GM23248 (cell line): ENCODE results near the gene RSPH3.

Experiments used
- EZH2 ChIP-seq: fragments of 200-600 bp; sonication (generic); IDR thresholded peaks from 2 replicates; pipeline ENCODE4 v1.6.1; 2018; ENCODE audit warnings: antibody characterized with exemption, mild to moderate bottlenecking; ENCODE audit not compliant: insufficient read depth, poor library complexity, severe bottlenecking
- EZH2phosphoT487 ChIP-seq: fragments of 200-600 bp; sonication (generic); IDR thresholded peaks from 2 replicates; pipeline ENCODE4 v1.6.1; 2018; ENCODE audit warnings: antibody characterized with exemption, moderate library complexity, mild to moderate bottlenecking, low read depth; ENCODE audit not compliant: insufficient read depth

GRCh38 chr6:158928068-158928467, 71.9 kb downstream of the RSPH3 start:
- TF ChIP-seq EZH2 (no peak), EZH2phosphoT487 (no peak)
